AG09309 (cell line): ENCODE data around the gene SPDEF.

Source experiments
- DNase-seq: peaks from one replicate; pipeline ENCODE4 v3.0.0-alpha.2; 2010; ENCODE audit warnings: low read depth
- H3K4me3 ChIP-seq: 2 replicates; pipeline ENCODE4 v1.5.1; 2011; ENCODE audit warnings: mild to moderate bottlenecking, low read depth, low read length, moderate library complexity; ENCODE audit not compliant: control insufficient read depth
- TF ChIP-seq, protein P1 (sequence below): IDR thresholded peaks from 2 replicates; pipeline ENCODE4 v1.5.1; 2011; ENCODE audit warnings: mild to moderate bottlenecking, low read depth, low read length, inconsistent platforms; ENCODE audit not compliant: insufficient read depth, control insufficient read depth; ENCODE audit errors: missing control alignments

SPDEF gene

GRCh38 chr6:34560366-34561226 is 4.5 kb upstream of the SPDEF start:
- DNase-seq, result no peak
- TF ChIP-seq, protein P1, sequence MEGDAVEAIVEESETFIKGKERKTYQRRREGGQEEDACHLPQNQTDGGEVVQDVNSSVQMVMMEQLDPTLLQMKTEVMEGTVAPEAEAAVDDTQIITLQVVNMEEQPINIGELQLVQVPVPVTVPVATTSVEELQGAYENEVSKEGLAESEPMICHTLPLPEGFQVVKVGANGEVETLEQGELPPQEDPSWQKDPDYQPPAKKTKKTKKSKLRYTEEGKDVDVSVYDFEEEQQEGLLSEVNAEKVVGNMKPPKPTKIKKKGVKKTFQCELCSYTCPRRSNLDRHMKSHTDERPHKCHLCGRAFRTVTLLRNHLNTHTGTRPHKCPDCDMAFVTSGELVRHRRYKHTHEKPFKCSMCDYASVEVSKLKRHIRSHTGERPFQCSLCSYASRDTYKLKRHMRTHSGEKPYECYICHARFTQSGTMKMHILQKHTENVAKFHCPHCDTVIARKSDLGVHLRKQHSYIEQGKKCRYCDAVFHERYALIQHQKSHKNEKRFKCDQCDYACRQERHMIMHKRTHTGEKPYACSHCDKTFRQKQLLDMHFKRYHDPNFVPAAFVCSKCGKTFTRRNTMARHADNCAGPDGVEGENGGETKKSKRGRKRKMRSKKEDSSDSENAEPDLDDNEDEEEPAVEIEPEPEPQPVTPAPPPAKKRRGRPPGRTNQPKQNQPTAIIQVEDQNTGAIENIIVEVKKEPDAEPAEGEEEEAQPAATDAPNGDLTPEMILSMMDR, result no peak
- H3K4me3 ChIP-seq, result no peak overlapping the region

- DNase-seq, result no peak
- no peak overlapping the region for H3K4me3 ChIP-seq
These were observed 3.7 kb upstream of the SPDEF start for GRCh38 chr6:34559651-34560365.

DNA sequence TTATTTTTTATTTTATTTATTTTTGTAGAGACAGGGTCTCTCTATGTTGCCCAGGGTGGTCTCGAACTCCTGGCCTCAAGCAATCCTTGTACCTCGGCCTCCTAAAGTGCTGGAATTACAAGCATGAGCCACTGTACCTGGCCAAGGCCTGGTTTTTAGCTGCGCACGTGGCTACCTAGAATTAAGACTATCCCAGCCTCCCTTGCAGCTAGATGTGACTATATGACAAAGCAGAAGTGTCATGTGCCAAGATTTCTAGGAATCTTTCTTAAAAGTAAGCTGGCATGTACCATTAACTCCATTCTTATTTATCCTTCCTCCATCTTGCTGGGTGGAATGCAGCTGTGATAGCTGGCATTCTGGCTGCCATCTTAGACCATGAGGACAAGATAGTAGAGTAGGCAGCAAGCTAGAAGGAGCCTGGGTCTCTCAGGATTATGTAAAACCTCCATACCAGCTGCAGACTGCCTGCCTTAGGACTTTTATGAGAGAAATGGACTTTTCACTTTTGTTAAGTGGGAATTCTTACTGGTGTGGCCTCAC is 2.1 kb upstream of the SPDEF start:
- TF ChIP-seq, protein P1, result no peak
- no peak for DNase-seq
- no peak overlapping the region for H3K4me3 ChIP-seq

More at GRCh38 chr6:34559651-34560365, 3.7 kb upstream of the SPDEF start:
- TF ChIP-seq, protein P1, result no peak

DNA sequence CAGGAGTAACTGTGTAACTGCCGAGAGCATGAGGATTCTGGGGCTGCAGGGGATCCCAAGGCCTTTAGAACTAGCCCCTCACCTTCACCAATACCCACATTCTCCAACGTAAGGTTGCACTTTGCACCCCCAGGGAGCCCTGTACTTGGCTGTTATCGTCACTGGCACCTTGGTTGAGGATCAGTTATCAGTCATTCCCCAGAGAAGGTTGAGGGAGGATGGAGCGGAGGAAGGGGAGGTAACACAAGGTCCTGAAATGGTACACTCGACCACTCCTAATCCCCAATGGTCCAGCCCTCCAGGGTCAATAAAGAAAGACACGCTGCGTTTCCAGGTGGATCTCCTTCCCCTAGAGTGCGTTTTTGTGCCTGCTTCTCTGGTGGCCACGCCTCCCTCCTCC is 1.1 kb upstream of the SPDEF start:
- no peak for DNase-seq
- no peak overlapping the region for H3K4me3 ChIP-seq
- TF ChIP-seq, protein P1, result no peak

DNA sequence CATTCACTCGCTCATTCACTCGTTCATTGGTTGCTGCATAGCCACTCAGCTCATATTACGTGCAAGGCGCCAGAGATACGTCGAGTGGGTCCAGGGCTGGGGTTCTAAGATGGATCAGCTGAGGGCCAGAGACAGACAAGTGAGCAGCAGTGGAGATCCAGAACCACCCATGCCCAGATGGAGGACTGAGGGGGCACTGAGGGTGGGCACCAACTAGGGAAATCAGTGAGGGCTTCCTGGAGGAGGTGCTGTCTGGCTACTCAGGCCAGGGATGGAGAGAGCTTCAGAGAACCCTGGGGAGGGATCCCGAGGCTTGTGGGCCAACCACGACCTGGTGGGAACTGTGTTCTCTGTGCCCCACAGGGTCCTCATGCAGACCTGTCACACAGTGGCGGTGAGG is 364 bp upstream of the SPDEF start:
- H3K4me3 ChIP-seq, result no peak overlapping the region
- DNase-seq, result no peak
- TF ChIP-seq, protein P1, result no peak

DNA sequence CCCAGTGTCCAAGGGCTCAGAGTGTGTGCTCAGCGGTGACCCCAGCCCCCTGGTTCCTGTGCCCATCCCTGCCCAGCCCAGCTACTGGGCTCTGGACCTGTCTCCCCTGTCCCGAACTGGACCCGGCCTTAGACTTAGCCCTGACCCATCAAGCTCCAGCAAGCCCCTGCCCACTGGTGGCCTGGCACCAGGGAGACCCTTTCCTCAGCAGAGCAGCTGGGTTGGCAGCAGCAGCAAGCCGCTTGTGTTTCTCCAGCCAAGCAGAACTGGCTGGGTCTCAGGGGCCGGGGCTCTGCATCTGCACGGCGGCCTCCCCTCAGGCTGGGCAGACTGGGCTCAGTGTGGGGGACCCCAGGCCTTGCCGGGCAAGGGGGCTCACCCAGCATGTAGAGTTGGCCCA is 801 bp downstream of the SPDEF start:
- no peak overlapping the region for H3K4me3 ChIP-seq
- TF ChIP-seq, protein P1, result no peak

More for the DNA sequence above, 801 bp downstream of the SPDEF start:
- DNase-seq, result no peak
